ENCODE measurements around the gene WDR59.

WDR59 gene

DNA sequence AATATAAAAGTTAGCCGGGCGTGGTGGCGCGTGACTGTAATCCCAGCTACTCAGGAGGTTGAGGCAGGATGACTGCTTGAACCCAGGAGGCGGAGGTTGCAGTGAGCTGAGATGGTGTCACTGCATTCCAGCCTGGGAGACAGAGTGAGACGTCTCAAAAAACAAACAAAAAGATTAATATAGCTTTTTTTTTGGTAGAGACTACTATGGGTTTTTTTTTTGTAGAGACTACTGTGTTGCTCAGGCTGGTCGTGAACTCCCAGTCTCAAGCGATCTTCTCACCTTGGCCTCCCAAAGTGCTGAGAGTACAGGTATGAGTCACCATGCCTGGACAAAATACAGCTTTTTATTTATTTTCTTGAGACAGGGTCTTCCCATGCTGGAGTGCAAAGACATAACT, 34.1 kb upstream of the WDR59 start:
- TF ChIP-seq GATA3 (IDR thresholded peaks at IDR 0.05; ENCODE audit: low read depth, low read length) (no peak), GATA2 (IDR thresholded peaks at IDR 0.05; ENCODE audit: low read depth, low read length) (no peak)

DNA sequence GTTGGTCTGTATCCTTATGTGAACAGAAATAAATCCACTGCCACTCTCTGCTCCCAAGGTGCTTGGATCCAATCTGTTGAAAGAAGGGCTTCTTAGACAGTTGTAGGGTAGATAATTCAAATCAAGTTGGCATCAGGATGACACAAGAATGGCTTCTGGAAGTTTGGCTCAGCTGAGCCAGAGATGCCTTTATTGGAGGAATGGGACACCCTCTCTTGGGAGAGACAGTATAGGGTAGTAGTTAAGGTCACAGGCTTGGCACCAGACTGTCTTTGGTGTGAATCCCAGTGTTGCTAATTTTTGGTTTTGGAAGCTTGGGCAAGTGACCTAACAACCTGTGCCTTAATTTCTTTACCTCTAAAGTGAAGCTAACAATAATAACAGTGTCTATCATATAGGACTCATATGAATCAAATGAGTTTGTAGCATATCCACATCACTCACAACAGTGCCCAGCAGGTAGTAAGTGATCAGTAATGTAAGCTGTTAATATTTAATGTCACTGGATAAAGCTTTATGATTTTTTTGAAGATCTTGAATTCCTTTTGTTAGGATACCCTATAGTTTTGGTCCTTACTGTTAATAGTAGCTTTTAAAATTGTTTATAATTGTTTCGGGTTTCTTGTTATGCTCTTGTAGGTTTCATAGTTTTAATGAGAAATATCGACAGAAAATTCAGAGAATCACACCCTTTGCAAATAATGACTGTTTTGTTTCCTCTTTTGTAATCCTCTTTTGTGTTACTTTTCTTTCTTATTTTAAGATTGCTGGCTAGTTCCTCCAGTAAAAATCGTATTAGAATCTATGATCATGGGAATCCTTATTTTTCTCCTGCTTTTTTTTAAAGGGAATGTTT, 33.0 kb upstream of the WDR59 start:
- TF ChIP-seq GATA2 (IDR thresholded peaks at IDR 0.05; ENCODE audit: low read depth, low read length) (no peak), GATA3 (IDR thresholded peaks at IDR 0.05; ENCODE audit: low read depth, low read length) (no peak)

DNA sequence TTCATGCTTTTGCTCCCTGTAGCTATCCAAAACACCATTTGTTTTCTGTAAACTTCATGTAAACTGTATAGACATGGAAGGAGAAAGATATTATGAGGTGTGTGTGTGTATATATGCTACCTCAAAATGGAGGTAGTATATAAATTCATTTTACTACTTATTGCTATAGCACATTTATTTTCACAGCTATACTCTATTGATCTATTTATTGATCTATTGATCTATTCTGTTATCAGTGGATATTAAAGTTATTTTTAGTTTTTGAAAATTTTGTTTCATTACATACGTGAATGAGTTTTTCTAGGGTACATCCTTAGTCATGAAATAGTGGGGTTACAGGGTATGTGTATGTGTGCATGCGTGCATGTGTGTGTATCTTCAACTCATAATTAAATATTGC, 29.4 kb upstream of the WDR59 start:
- TF ChIP-seq GATA2 (IDR thresholded peaks at IDR 0.05; ENCODE audit: low read depth, low read length) (no peak), GATA3 (IDR thresholded peaks at IDR 0.05; ENCODE audit: low read depth, low read length) (no peak)

DNA sequence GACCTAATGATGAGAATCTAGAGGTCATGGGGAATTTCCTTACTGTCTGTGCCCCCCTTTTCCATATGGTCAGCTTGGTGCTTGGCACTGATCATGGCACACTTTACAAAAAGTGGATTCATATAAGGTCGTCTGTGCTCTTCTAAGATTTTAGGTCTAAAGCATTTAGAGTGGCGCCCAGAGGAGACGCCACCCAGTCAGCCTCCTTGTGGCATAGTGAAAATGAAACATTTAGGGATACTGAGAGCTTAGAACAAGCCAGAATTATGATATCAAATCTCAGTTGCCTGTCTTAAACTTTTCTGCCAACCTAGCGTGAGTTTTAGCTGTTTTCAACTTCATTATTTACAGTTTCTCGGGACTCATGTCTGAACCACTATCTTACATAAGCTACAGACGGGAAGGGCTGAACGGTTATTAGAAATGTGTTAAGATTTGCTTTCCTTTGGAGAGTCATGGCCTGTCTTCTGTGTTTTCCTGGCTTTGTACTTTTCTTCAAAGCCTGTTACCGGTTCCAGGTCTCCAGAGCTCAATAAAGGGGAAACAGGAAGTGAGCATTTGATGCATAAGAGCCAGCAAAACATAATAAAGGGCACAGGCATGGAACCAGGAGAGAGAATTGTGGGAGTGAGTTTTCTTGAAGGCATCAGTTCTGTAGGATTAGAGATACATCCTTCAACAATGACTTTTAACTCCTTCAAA, 27.6 kb upstream of the WDR59 start:
- TF ChIP-seq GATA2 (IDR thresholded peaks at IDR 0.05; ENCODE audit: low read depth, low read length), result no peak
- no peak for TF ChIP-seq GATA3 (IDR thresholded peaks at IDR 0.05; ENCODE audit: low read depth, low read length)

DNA sequence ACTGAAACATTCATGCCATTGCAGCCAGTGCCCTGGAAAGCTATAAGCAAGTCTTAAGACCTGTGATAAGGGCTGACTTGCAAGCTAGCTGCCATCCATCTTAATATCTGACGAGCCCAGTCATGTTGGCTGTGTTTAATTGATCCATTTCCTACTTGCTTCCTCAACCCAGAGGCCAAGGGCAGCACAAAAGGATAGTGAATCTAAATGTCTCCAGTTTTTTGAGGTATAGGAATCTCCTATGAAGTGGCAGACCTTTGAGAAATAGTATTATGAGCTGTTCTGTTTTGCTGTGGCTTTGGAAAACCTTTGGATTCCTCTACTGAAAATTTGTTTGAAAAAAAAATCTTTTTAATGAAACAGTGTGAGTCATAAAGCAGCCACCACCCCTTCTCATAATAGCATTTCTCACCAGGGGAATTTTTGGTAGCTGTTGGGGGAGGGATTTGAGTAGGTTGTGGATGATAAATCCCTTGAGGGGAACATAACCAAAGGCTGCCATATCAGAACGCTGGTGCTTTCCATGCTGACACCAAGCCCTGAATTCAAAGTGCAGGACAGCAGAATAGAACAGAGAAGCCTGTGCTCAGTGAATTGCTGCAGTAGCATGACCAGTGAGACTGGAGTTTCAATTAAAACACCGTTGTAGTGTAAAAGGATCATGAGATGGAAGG, 26.8 kb upstream of the WDR59 start:
- no peak for TF ChIP-seq GATA3 (IDR thresholded peaks at IDR 0.05; ENCODE audit: low read depth, low read length)
- TF ChIP-seq GATA2 (IDR thresholded peaks at IDR 0.05; ENCODE audit: low read depth, low read length), result no peak

DNA sequence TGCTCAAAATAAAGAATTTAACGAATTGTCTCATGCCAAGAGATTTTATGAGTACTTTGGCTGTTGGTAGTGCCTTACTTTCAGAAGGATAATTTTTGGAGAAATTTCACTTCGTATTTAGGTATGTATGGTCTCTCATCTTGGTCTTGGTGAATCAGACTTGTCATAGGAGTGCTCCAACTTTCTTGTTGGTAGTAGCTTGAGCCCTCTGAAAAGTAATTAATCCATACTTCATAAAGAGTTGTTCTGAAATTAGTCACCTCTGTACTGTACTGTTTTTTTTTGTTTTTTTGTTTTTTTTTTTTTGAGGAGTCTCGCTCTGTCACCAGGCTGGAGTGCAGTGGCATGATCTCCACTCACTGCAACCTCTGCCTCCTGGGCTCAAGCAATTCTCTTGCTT, 25.5 kb upstream of the WDR59 start:
- TF ChIP-seq GATA3 (IDR thresholded peaks at IDR 0.05; ENCODE audit: low read depth, low read length) (no peak), GATA2 (IDR thresholded peaks at IDR 0.05; ENCODE audit: low read depth, low read length) (no peak)

DNA sequence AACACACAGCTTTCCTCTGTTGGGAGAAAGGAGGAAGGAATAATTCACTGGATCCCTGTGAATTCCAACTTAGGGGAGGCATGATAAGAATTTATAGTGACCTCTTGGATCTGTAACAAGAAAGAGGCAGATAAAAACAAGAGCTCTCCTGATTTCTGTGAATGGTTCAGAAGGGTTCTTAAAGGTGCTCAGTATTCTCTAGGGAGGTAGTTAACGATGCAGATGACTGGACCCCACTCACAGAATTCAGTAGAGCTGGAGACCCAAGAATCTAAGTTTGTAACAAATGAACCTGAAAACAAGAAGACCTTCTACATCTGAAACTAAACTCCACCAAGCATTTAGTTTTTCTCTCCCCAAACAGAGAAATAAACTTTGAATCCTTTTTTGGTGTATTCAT, 22.5 kb upstream of the WDR59 start:
- TF ChIP-seq GATA3 (IDR thresholded peaks at IDR 0.05; ENCODE audit: low read depth, low read length) (no peak), GATA2 (IDR thresholded peaks at IDR 0.05; ENCODE audit: low read depth, low read length) (no peak)

DNA sequence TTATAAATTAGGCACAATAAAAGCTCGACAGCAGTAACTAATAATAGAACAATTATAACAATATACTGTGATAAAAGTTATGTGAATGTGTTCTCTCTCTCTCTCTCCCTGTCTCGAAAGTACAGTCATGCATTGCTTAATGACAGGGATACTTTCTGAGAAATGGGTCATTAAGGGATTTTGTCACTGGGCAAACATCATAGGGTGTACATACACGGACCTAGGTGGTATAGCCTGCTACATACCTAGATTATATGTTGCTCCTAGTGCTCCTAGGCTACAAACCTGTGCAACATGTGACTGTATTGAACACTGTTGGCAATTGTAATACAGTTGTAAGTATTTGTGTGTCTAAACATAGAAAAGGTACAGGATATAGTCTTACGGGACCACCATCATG, 20.8 kb upstream of the WDR59 start:
- TF ChIP-seq GATA3 (IDR thresholded peaks at IDR 0.05; ENCODE audit: low read depth, low read length) (no peak), GATA2 (IDR thresholded peaks at IDR 0.05; ENCODE audit: low read depth, low read length) (no peak)

DNA sequence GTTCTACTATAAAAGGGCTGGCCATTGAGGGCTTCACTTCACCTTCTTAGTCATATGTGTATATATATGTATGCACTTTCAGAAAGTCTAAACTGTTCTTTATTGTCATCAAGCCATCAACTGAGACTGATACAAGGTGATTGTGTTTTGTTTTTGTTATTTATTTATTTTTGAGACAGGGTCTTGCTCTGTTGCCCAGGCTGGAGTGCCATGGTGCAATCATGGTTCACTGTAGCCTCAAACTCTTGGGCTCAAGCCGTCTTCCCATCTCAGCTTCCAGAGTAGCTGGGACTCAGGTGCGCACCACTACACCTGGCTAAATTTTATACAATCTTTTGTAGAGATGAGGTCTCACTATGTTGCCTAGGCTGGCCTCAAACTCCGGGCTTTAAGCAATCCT, 19.5 kb upstream of the WDR59 start:
- TF ChIP-seq GATA3 (IDR thresholded peaks at IDR 0.05; ENCODE audit: low read depth, low read length) (no peak), GATA2 (IDR thresholded peaks at IDR 0.05; ENCODE audit: low read depth, low read length) (no peak)

DNA sequence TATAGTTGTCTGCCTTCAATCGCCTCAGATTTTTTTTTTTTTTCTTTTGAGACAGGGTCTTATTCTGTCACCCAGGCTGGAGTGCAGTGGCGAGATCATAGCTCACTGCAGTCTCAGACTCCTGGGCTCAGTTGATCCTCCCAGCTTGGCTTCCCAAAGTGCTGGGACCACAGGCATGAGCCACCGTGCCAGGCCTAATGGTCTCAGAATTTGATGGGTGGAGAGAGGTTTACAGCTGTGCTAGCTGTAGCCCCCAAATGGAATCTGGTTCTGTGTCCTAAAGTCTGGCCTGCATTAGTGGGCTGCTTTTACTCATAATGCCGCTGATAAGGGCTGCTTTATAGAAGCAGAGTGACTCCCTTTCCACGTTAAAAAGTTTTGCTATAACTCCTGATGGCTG, 19.0 kb upstream of the WDR59 start:
- TF ChIP-seq GATA3 (IDR thresholded peaks at IDR 0.05; ENCODE audit: low read depth, low read length), result no peak
- TF ChIP-seq GATA2 (IDR thresholded peaks at IDR 0.05; ENCODE audit: low read depth, low read length), result no peak

DNA sequence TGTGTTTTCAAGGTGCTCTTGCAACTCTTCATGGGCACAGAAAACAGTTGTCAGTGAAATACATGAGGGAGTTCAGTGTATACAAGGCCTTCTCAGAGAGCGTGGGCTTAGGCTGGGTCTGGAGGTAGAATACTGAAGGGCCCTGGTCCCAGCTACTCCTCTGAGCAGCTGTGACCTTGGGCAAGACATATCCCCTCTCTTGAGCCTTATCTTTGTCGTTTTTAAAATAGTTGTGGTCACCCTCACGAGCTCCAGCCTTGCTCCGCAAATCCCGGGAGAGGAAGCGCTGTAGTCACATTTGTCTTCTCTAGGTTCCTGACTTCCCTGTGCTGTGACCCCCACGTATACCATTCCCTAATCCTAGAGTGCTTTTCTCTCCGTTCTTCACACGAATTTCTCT, 17.6 kb upstream of the WDR59 start:
- TF ChIP-seq GATA2 (IDR thresholded peaks at IDR 0.05; ENCODE audit: low read depth, low read length), result no peak
- no peak for TF ChIP-seq GATA3 (IDR thresholded peaks at IDR 0.05; ENCODE audit: low read depth, low read length)

DNA sequence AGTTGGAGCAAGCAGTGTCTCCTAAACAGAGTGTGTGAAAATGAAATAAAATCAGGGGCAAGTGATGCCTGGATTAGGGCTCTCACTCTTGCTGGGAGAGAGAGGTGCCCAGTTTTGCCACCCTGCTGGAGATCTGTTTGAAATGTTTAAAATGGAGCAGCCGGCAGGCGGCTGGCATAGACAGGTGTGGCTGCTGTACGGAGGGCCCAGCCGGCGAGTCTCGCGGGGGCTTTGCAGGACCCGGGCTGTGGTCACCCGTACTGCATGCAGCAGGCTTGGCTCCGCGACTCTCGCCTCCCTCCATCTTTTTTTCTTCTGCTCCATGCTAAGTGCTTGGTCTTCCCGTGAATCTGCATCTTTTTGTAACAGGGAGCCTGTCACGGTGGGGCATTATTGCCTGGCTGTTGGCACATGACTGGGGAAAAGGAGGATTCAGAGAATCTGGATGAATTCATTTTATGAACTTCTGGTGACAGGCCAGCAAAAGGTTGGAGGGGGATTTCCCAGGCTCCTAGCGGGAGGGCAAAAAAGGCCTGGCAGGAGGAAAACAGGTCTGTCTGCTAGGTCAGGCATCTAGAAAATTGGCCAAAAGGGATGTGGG, 15.7 kb upstream of the WDR59 start:
- TF ChIP-seq GATA3 (IDR thresholded peaks at IDR 0.05; ENCODE audit: low read depth, low read length) (no peak), GATA2 (IDR thresholded peaks at IDR 0.05; ENCODE audit: low read depth, low read length) (no peak)

DNA sequence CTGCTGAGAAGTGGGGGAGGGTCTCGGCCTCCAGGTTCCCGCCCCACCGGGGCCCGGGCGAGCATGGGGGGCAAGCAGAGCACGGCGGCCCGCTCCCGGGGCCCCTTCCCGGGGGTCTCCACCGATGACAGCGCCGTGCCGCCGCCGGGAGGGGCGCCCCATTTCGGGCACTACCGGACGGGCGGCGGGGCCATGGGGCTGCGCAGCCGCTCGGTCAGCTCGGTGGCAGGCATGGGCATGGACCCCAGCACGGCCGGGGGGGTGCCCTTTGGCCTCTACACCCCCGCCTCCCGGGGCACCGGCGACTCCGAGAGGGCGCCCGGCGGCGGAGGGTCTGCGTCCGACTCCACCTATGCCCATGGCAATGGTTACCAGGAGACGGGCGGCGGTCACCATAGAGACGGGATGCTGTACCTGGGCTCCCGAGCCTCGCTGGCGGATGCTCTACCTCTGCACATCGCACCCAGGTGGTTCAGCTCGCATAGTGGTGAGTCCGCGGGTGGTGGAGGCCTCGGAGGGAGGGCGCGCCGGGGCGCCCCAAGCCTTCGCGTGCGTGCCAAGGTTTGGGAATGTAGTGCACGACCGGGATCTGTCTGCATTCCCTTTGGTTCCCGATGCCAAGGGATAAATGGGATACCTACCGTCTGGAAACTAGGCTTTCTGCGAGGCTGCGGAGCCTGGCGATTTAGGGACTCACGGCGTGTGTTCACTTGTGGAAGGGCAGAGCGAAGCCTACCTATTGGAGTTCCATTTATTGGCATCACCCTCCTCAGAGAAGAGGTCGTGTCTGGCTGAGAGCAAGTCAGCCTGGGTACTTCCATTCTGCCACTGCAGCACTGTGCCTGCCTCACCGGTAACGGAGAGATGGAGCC, 14.9 kb upstream of the WDR59 start:
- TF ChIP-seq GATA2 (IDR thresholded peaks at IDR 0.05; ENCODE audit: low read depth, low read length) (no peak), GATA3 (IDR thresholded peaks at IDR 0.05; ENCODE audit: low read depth, low read length) (no peak)
